Natural killer cell treated with Interleukin-12 subunit alpha and Interleukin-12 subunit beta and Interleukin-15 and Interleukin-18, amount 100 ng/mL, for 72 hours (primary cell): Measurements from ENCODE around the gene SULT1C2. TPM values are rescaled to one million over a fixed set of nuclear protein-coding genes. Genes with fewer than 3 reads are reported as not detected.

Source experiments
- ATAC-seq, 2 donors: fragments of 150-1000 bp; cut with Tn5 transposase in 1 of 2; sonication (Bioruptor Pico), chemical (Tn5 transposase) in 1 of 2; 2 replicates each; pipeline ENCODE4 v1.10.0; 2021
- DNase-seq: peaks from one replicate; pipeline ENCODE4 v3.0.0; 2022; ENCODE audit warnings: low spot score
- H3K27ac Mint-ChIP-seq, 2 donors: 1 replicate in 1 of 2; 2 replicates in 1 of 2; pipeline ENCODE4 v1.8.0; 2022; ENCODE audit warnings: mixed read lengths in 2 of 2, mild to moderate bottlenecking in 1 of 2, moderate library complexity in 1 of 2
- H3K27me3 Mint-ChIP-seq, 2 donors: 1 replicate in 1 of 2; 2 replicates in 1 of 2; pipeline ENCODE4 v1.8.0; 2022; ENCODE audit warnings: mixed read lengths in 2 of 2
- H3K36me3 Mint-ChIP-seq: one replicate; pipeline ENCODE4 v1.8.0; 2022; ENCODE audit warnings: mixed read lengths
- H3K4me1 Mint-ChIP-seq, 2 donors: 1 replicate in 1 of 2; 2 replicates in 1 of 2; pipeline ENCODE4 v1.8.0; 2022; ENCODE audit warnings: low read depth in 2 of 2, mixed read lengths in 2 of 2, mild to moderate bottlenecking in 1 of 2
- H3K4me3 Mint-ChIP-seq: one replicate; pipeline ENCODE4 v1.8.0; 2022; ENCODE audit warnings: mixed read lengths
- H3K9me3 Mint-ChIP-seq: 2 replicates; pipeline ENCODE4 v1.8.0; 2022; ENCODE audit warnings: mixed read lengths
- total RNA-seq, 2 donors: library from RNA; stranded (reverse); gene quantifications; one replicate each; pipeline ENCODE4 v1.2.3, GENCODE V29; 2022

Gene SULT1C2
- total RNA-seq, 2 donors from 2014 or later = not detected

GRCh38 chr2:108314586-108315296, 26.0 kb downstream of the SULT1C2 start:
- H3K4me3 Mint-ChIP-seq = no peak overlapping the region
- ATAC-seq = peak in 1 of 2 donors; percentile 60
- no peaks in the 10 kb centered on the region for H3K4me1 Mint-ChIP-seq
- H3K27ac Mint-ChIP-seq = no peak overlapping the region
- H3K27me3 Mint-ChIP-seq = peaks cover 2 to 9% of the 10 kb centered on the region in 2 donors
- H3K9me3 Mint-ChIP-seq = peaks cover 3% of the 10 kb centered on the region
- H3K36me3 Mint-ChIP-seq = no peaks in the 10 kb centered on the region
- DNase-seq = no peak

- no peak overlapping the region for H3K27ac Mint-ChIP-seq
- DNase-seq (no peak), ATAC-seq (no peak)
- H3K9me3 Mint-ChIP-seq = peaks cover 3% of the 10 kb centered on the region
- H3K4me1 Mint-ChIP-seq = no peaks in the 10 kb centered on the region
- H3K4me3 Mint-ChIP-seq = no peak overlapping the region
- peaks cover 2 to 9% of the 10 kb centered on the region in 2 donors for H3K27me3 Mint-ChIP-seq
- H3K36me3 Mint-ChIP-seq = no peaks in the 10 kb centered on the region
These were observed 26.8 kb downstream of the SULT1C2 start for GRCh38 chr2:108315444-108315934.

- no peaks in the 10 kb centered on the region for H3K4me1 Mint-ChIP-seq
- H3K9me3 Mint-ChIP-seq = peaks cover 2% of the 10 kb centered on the region
- ATAC-seq (no peak), DNase-seq (no peak)
- no peak overlapping the region for H3K4me3 Mint-ChIP-seq
- H3K36me3 Mint-ChIP-seq = no peaks in the 10 kb centered on the region
- H3K27me3 Mint-ChIP-seq = peaks cover 2 to 9% of the 10 kb centered on the region in 2 donors
- no peak overlapping the region for H3K27ac Mint-ChIP-seq
These were observed 27.3 kb downstream of the SULT1C2 start for GRCh38 chr2:108316033-108316432.

GRCh38 chr2:108316461-108317258, 28.0 kb downstream of the SULT1C2 start:
- DNase-seq = no peak
- no peaks in the 10 kb centered on the region for H3K9me3 Mint-ChIP-seq
- H3K27ac Mint-ChIP-seq = no peak overlapping the region
- peak; percentile 12 to 24 for ATAC-seq
- peaks cover 2 to 9% of the 10 kb centered on the region in 2 donors for H3K27me3 Mint-ChIP-seq
- H3K4me1 Mint-ChIP-seq = no peaks in the 10 kb centered on the region
- no peaks in the 10 kb centered on the region for H3K36me3 Mint-ChIP-seq
- H3K4me3 Mint-ChIP-seq = no peak overlapping the region

- Mint-ChIP-seq H3K9me3 (no peaks in the 10 kb centered on the region), H3K27ac (no peak overlapping the region), H3K4me3 (no peak overlapping the region), H3K4me1 (no peaks in the 10 kb centered on the region), H3K36me3 (no peaks in the 10 kb centered on the region), H3K27me3 (peaks cover 2 to 14% of the 10 kb centered on the region in 2 donors)
- ATAC-seq (no peak), DNase-seq (no peak)
These were observed 31.7 kb downstream of the SULT1C2 start for GRCh38 chr2:108320326-108320922.

GRCh38 chr2:108323619-108324018, 34.9 kb downstream of the SULT1C2 start:
- Mint-ChIP-seq H3K27me3 (peaks cover 2 to 14% of the 10 kb centered on the region in 2 donors), H3K36me3 (no peaks in the 10 kb centered on the region), H3K4me3 (no peak overlapping the region), H3K4me1 (no peaks in the 10 kb centered on the region), H3K27ac (no peak overlapping the region), H3K9me3 (no peaks in the 10 kb centered on the region)
- ATAC-seq = no peak
- DNase-seq = no peak

GRCh38 chr2:108324531-108325255, 36.0 kb downstream of the SULT1C2 start:
- H3K4me3 Mint-ChIP-seq = no peak overlapping the region
- H3K36me3 Mint-ChIP-seq = no peaks in the 10 kb centered on the region
- no peaks in the 10 kb centered on the region for H3K4me1 Mint-ChIP-seq
- H3K27me3 Mint-ChIP-seq = peaks cover 2 to 14% of the 10 kb centered on the region in 2 donors
- no peak overlapping the region for H3K27ac Mint-ChIP-seq
- no peaks in the 10 kb centered on the region for H3K9me3 Mint-ChIP-seq
- DNase-seq = no peak
- no peak for ATAC-seq

- Mint-ChIP-seq H3K27me3 (peaks cover 7 to 20% of the 10 kb centered on the region in 2 donors), H3K4me3 (no peak overlapping the region), H3K36me3 (no peaks in the 10 kb centered on the region), H3K4me1 (no peaks in the 10 kb centered on the region), H3K9me3 (peaks cover 4% of the 10 kb centered on the region), H3K27ac (no peak overlapping the region)
- no peak for DNase-seq
- peak in 1 of 2 donors; percentile 14 for ATAC-seq
These were observed 37.1 kb downstream of the SULT1C2 start for GRCh38 chr2:108325756-108326155.

- ATAC-seq (no peak), DNase-seq (no peak)
- Mint-ChIP-seq H3K4me1 (no peaks in the 10 kb centered on the region), H3K36me3 (no peaks in the 10 kb centered on the region), H3K9me3 (peaks cover 4% of the 10 kb centered on the region), H3K4me3 (no peak overlapping the region), H3K27ac (no peak overlapping the region), H3K27me3 (peaks cover 11 to 22% of the 10 kb centered on the region in 2 donors)
These were observed 41.1 kb downstream of the SULT1C2 start for GRCh38 chr2:108329771-108330170.

- Mint-ChIP-seq H3K4me1 (no peaks in the 10 kb centered on the region), H3K27ac (no peak overlapping the region), H3K36me3 (no peaks in the 10 kb centered on the region), H3K4me3 (no peak overlapping the region), H3K9me3 (peaks cover 4% of the 10 kb centered on the region), H3K27me3 (peaks cover 14 to 34% of the 10 kb centered on the region in 2 donors)
- ATAC-seq (no peak), DNase-seq (no peak)
These were observed 42.3 kb downstream of the SULT1C2 start for GRCh38 chr2:108330979-108331378.

- no peak for DNase-seq
- H3K9me3 Mint-ChIP-seq = peaks cover 4% of the 10 kb centered on the region
- H3K27me3 Mint-ChIP-seq = peaks cover 6 to 28% of the 10 kb centered on the region in 2 donors
- no peaks in the 10 kb centered on the region for H3K36me3 Mint-ChIP-seq
- no peak overlapping the region for H3K4me3 Mint-ChIP-seq
- ATAC-seq = no peak
- H3K27ac Mint-ChIP-seq = no peak overlapping the region
- no peaks in the 10 kb centered on the region for H3K4me1 Mint-ChIP-seq
These were observed 57.3 kb downstream of the SULT1C2 start for GRCh38 chr2:108345951-108346350.

- DNase-seq = no peak
- Mint-ChIP-seq H3K4me1 (no peaks in the 10 kb centered on the region), H3K27me3 (peaks cover 6 to 23% of the 10 kb centered on the region in 2 donors), H3K9me3 (peaks cover 4% of the 10 kb centered on the region), H3K27ac (no peak overlapping the region), H3K4me3 (no peak overlapping the region), H3K36me3 (no peaks in the 10 kb centered on the region)
- ATAC-seq = no peak
These were observed 58.1 kb downstream of the SULT1C2 start for GRCh38 chr2:108346827-108347226.

- DNase-seq = no peak
- H3K9me3 Mint-ChIP-seq = peaks cover 4% of the 10 kb centered on the region
- H3K27ac Mint-ChIP-seq = no peak overlapping the region
- H3K4me1 Mint-ChIP-seq = no peaks in the 10 kb centered on the region
- H3K36me3 Mint-ChIP-seq = no peaks in the 10 kb centered on the region
- no peak for ATAC-seq
- no peak overlapping the region for H3K4me3 Mint-ChIP-seq
- H3K27me3 Mint-ChIP-seq = peaks cover 4 to 15% of the 10 kb centered on the region in 2 donors
These were observed 59.1 kb downstream of the SULT1C2 start for GRCh38 chr2:108347786-108348185.
